LHCN-M2 (cell line): Measurements from ENCODE around the gene ATN1. TPM values are rescaled to one million over a fixed set of nuclear protein-coding genes. Genes with fewer than 3 reads are reported as not detected.
"Not testable (repeated sequence)": the region's sequence is repeated elsewhere in the genome, so short reads cannot be mapped to it uniquely, and the experiment has no call there.

Source experiments
- DNase-seq: peaks from one replicate; pipeline ENCODE4 v3.0.0-alpha.2; 2012; ENCODE audit warnings: low read depth
- total RNA-seq: library from RNA; depleted of rRNA; stranded (reverse); fragments of >200 nt; gene quantifications from 2 replicates; pipeline ENCODE4 v1.2.3, GENCODE V29; 2014

The ATN1 gene
- total RNA-seq, 1 experiment from 2014 or later = 15.4 TPM

DNA sequence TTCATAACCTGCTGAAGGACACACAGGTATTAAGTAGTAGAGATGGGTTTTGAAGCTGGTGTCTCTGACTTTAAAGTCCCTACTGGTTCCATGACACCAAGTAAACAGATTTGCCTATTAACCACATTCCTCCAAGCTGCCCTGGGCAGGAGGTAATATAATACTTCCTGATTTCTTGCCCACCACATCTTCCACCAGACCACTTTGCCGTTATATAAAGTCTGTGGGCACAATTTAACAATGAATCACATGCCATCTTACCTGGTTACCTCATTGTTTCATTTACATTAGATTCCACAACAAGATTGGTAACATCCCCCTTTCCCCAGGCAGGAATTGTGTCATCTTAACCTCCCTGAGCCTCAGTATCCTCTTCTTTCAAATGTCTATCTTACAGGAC is 24.0 kb upstream of the ATN1 start:
- DNase-seq = no peak

GRCh38 chr12:6904280-6905276 is 23.2 kb upstream of the ATN1 start, which contains the start of gene LRRC23:
Gene LRRC23, plus strand, starts transcription at chr12:6904822. Its CDS starts 812 bp downstream, at chr12:6905634.
- DNase-seq = peak; percentile 92

DNA sequence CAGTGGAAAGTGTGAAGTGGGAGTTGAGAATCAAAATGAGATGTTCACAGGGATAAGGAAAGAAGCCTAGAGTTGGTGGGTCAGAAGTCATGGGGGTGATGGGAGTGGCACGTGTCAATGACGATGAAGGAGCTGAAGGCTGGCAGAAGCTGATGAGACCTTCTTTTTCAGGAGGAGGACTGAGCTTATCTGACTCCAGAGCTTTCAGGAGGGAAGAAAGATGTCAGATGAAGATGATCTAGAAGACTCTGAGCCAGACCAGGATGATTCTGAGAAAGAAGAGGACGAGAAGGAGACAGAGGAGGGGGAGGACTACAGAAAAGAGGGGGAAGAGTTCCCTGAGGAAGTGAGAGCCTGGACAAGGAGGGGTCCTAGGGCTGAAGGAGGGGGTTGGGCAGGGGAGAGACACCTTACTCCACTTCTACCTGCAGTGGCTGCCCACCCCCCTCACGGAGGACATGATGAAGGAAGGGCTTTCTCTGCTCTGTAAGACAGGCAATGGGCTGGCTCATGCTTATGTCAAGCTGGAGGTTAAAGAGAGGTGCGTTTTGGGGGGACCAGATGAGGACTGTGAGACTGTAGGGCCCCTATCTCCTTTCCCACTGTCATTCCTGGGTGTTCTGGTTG is 22.2 kb upstream of the ATN1 start:
- DNase-seq = no peak

DNA sequence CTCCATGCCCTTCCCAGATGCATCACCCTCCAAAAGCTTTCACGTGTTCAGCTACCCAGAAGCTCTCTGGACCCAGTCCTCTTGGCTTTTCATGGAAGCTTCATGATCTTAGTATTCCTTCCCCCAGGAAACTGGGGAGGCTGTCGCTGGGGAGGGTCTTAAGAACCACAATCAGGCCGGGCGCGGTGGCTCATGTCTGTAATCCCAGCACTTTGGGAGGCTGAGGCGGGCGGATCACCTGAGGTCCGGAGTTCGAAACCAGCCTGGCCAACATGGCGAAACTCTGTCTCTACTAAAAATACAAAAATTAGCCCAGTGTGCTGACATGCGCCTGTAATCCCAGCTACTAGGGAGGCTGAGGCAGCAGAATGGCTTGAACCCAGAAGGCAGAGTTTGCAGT is 19.6 kb upstream of the ATN1 start:
- not testable (repeated sequence) for DNase-seq

- DNase-seq = no peak
Observed at GRCh38 chr12:6909421-6910145, 18.2 kb upstream of the ATN1 start.

- DNase-seq = no peak
Observed at GRCh38 chr12:6912164-6912935, 15.4 kb upstream of the ATN1 start.

GRCh38 chr12:6914246-6914946 is 13.4 kb upstream of the ATN1 start, which contains the start of gene ENO2:
Gene ENO2, plus strand, starts transcription at chr12:6914580. Its CDS starts 1,253 bp downstream, at chr12:6915833.
- peak; percentile 47 for DNase-seq

GRCh38 chr12:6914947-6915788 is 12.6 kb upstream of the ATN1 start:
- DNase-seq = no peak

DNA sequence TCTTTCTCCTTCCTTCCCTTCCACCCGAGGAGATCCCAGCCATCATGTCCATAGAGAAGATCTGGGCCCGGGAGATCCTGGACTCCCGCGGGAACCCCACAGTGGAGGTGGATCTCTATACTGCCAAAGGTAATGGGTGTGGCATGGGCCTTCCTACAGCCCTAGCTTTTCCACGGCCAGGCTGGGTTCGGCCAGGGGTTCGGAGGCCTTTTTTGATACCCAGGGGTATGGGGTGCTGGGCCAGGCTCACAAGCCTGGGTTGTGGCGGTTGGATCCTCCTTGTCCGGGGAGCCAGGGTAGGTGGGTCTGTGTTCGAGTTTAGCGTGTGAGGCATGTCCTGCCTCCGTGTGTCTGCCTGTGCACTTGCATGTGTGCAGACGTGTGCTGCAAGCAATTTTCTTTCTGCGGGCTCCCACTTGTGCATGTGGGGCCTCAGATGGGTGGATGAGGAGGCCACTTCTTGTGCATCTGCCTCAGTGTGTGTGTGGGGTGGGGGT is 11.9 kb upstream of the ATN1 start:
- no peak for DNase-seq

DNA sequence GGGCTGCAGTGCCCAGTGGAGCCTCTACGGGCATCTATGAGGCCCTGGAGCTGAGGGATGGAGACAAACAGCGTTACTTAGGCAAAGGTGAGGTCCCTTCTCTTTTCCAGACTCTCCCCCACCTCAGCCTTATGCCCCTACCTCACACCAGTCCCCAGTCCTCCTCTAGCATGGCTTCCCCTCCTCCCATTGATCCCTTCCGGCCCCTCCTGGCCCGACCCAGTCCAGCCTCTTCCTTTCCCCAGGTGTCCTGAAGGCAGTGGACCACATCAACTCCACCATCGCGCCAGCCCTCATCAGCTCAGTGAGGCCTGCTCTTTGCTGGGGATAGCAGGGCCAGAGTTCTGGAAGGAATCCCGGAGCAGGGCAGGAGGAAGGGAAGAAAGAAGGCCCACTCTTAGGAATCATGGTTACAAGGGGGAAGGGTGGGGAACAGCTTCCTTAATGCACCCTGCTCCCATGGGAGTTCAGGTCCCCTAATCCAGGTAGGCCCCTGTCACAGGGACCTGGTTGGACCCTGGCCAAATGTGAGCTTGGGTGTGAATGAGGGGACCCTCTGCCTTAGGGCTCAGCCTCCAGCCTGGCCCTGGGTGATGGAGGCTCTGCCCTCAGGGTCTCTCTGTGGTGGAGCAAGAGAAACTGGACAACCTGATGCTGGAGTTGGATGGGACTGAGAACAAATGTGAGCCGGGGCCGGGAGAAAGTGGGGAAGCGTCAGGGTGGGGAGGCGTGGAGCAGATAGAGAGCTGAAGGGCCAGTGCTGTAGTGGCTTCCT is 11.1 kb upstream of the ATN1 start:
- no peak for DNase-seq

DNA sequence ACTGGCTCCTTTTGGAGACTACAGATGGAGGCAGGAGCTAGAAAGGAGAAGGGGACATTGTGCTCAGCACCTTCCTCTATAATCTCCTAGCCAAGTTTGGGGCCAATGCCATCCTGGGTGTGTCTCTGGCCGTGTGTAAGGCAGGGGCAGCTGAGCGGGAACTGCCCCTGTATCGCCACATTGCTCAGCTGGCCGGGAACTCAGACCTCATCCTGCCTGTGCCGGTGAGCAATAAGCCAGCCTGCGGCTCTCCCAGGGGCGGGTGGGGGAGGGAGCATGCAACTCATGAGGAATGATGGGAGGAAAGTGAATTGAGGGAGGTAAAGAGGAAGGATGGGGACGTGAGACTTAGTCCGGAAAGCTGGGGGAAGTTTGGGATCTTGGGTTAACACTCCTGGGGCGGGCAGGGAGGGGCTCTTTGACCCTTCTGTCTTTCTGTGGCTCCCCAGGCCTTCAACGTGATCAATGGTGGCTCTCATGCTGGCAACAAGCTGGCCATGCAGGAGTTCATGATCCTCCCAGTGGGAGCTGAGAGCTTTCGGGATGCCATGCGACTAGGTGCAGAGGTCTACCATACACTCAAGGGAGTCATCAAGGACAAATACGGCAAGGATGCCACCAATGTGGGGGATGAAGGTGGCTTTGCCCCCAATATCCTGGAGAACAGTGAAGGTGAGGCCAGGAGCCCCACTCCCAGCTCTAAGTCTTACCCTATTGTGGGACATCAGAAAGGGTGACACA is 10.1 kb upstream of the ATN1 start:
- DNase-seq = peak; percentile 49

- DNase-seq = no peak
Observed at GRCh38 chr12:6919588-6919987, 8.2 kb upstream of the ATN1 start.

- no peak for DNase-seq
Observed at GRCh38 chr12:6921539-6921938, 6.2 kb upstream of the ATN1 start.

DNA sequence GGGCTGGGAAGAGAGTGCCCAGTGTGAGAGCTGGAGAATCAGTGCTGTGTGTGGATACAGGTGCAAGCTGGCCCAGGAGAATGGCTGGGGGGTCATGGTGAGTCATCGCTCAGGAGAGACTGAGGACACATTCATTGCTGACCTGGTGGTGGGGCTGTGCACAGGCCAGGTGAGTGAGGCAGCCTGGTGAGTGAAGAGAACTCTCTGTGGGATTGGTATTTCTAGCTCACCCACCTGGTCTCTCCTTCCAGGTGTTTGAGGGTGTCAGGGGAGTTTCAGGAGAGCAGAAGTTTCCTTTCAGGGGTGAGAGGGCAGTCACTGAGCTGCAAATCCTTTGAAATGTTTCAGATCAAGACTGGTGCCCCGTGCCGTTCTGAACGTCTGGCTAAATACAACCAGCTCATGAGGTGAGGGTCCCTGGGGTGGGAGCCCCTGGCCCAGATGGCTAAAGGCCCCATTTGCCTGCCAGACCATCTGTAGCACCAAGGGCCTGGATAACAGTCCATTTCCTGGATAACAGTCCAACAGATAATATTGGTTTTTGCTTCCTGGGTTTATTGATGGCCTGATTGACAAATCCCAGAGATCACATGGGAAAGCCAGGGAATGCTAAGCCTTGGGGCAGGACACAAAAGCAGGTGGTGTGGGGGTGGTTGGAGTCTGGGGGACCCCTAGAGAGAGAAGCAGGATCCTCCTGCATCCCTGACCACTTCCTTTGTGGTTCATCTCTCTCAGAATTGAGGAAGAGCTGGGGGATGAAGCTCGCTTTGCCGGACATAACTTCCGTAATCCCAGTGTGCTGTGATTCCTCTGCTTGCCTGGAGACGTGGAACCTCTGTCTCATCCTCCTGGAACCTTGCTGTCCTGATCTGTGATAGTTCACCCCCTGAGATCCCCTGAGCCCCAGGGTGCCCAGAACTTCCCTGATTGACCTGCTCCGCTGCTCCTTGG is 5.5 kb upstream of the ATN1 start:
- DNase-seq = no peak

GRCh38 chr12:6923003-6923732 is 4.6 kb upstream of the ATN1 start:
- DNase-seq = no peak

DNA sequence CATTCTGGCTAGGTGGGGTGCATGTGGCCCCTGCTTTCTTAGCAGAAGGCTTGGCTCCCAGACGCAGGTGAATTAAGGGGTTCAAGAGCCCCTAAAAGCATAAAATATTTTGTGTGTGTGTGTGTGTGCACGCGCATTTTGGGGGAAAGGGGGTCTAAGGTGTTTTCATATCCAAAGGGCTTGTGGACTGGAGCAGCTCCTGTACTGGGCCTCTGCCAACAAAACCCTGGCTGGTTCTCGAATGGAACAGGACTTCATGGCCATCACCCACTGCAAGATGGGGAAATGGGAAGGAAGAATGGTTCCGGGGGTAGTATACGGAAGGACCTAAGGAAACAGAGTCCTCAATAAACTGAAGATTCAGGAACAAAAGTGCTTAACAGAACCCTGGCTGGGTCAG is 3.9 kb upstream of the ATN1 start:
- DNase-seq = no peak
